ENCODE data around the gene STAT3.
"Not testable (repeated sequence)": the region's sequence is repeated elsewhere in the genome, so short reads cannot be mapped to it uniquely, and the experiment has no call there.

The STAT3 gene

GRCh38 chr17:42309986-42310786 is 78.1 kb downstream of the STAT3 start:
- DNase-seq (ENCODE audit: low read depth in 2 of 2): no peak
- no peak overlapping the region for H3K4me3 ChIP-seq (replicated peaks in 1 of 2; ENCODE audit: low read depth in 2 of 2, low read length in 2 of 2)
- TF ChIP-seq, protein P1, sequence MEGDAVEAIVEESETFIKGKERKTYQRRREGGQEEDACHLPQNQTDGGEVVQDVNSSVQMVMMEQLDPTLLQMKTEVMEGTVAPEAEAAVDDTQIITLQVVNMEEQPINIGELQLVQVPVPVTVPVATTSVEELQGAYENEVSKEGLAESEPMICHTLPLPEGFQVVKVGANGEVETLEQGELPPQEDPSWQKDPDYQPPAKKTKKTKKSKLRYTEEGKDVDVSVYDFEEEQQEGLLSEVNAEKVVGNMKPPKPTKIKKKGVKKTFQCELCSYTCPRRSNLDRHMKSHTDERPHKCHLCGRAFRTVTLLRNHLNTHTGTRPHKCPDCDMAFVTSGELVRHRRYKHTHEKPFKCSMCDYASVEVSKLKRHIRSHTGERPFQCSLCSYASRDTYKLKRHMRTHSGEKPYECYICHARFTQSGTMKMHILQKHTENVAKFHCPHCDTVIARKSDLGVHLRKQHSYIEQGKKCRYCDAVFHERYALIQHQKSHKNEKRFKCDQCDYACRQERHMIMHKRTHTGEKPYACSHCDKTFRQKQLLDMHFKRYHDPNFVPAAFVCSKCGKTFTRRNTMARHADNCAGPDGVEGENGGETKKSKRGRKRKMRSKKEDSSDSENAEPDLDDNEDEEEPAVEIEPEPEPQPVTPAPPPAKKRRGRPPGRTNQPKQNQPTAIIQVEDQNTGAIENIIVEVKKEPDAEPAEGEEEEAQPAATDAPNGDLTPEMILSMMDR (IDR thresholded peaks at IDR 0.05; ENCODE audit: low read depth, low read length): no peak

DNA sequence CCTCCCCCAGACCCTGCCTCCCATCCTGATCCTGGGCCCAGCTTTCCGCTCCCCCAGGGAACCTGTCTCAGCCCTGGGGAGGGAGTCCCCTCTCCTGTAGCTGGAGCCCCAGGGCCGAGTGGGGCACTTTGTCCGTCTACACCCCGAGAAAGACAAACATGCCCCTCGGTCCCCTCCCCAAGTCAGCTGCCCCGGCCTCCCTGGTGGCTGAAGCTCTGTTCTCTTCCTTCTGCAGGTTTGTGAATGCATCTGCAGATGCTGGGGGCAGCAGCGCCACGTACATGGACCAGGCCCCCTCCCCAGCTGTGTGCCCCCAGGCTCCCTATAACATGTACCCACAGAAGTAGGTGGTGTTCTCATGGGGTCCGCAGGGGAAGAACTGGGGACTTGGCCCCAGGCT is 79.1 kb downstream of the STAT3 start:
- no peak overlapping the region for H3K4me3 ChIP-seq (replicated peaks in 1 of 2; ENCODE audit: low read depth in 2 of 2, low read length in 2 of 2)
- DNase-seq (ENCODE audit: low read depth in 2 of 2): no peak
- TF ChIP-seq, protein P1 (IDR thresholded peaks at IDR 0.05; ENCODE audit: low read depth, low read length): no peak

DNA sequence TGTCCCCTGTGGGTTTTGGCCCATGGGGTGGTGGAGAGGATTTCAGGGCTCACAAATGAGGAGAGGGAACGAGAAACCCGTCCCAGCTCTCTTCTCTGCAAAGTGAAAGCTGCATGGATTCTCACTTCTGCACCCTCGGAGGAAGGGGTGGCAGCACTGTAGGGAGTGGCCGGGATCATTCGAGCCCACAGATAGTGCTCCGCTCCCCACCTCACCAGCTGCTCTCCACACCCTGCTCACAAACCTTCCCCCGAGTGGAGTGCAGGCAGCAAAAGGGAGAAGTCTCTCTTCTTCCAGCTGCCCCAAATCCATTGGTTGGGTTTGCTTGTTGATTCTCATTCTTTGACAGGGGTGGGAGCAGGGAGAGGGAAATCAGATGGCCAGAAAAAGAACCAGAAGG is 79.8 kb downstream of the STAT3 start:
- DNase-seq (ENCODE audit: low read depth in 2 of 2): no peak
- no peak overlapping the region for H3K4me3 ChIP-seq (replicated peaks in 1 of 2; ENCODE audit: low read depth in 2 of 2, low read length in 2 of 2)

DNA sequence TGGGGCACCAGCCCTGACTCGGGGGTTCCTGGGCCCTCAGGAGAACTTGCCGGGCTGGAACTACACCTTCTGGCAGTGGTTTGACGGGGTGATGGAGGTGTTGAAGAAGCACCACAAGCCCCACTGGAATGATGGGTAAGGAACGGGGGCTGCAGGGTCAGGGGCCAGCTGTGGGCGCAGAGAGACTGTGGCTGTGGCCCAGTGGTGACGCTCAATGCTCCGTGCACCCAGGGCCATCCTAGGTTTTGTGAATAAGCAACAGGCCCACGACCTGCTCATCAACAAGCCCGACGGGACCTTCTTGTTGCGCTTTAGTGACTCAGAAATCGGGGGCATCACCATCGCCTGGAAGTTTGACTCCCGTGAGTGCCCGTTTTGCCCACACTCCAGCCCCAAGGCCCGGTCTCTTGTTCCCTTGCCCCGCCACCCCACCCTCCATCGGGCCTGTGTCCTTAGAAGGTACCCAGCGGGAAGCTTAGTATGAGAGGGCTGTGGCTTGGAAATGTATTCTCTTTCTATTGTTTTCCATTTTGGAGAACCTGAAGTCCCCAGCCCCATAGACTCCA is 80.8 kb downstream of the STAT3 start:
- H3K4me3 ChIP-seq (replicated peaks in 1 of 2; ENCODE audit: low read depth in 2 of 2, low read length in 2 of 2): no peak overlapping the region
- TF ChIP-seq, protein P1 (IDR thresholded peaks at IDR 0.05; ENCODE audit: low read depth, low read length): no peak
- no peak for DNase-seq (ENCODE audit: low read depth in 2 of 2)

More for the DNA sequence above, 79.8 kb downstream of the STAT3 start:
- TF ChIP-seq, protein P1 (IDR thresholded peaks at IDR 0.05; ENCODE audit: low read depth, low read length): no peak

DNA sequence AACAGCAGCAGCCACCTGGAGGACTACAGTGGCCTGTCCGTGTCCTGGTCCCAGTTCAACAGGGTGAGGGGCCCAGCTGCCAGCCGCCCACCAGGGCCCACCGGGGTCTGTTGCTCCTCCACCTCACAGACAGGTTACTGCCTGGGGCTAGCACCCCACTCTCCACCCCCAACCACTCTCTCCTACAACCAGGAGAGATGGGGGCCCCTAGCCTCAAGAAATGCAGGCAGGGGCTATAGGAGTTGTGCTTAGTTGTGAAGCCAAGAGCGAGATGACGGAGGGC is 81.9 kb downstream of the STAT3 start:
- DNase-seq (ENCODE audit: low read depth in 2 of 2): no peak
- no peak overlapping the region for H3K4me3 ChIP-seq (replicated peaks in 1 of 2; ENCODE audit: low read depth in 2 of 2, low read length in 2 of 2)
- TF ChIP-seq, protein P1 (IDR thresholded peaks at IDR 0.05; ENCODE audit: low read depth, low read length): no peak

GRCh38 chr17:42305543-42306384 is 82.5 kb downstream of the STAT3 start:
- no peak overlapping the region for H3K4me3 ChIP-seq (replicated peaks in 1 of 2; ENCODE audit: low read depth in 2 of 2, low read length in 2 of 2)
- no peak for DNase-seq (ENCODE audit: low read depth in 2 of 2)
- TF ChIP-seq, protein P1 (IDR thresholded peaks at IDR 0.05; ENCODE audit: low read depth, low read length): no peak

- H3K4me3 ChIP-seq (replicated peaks in 1 of 2; ENCODE audit: low read depth in 2 of 2, low read length in 2 of 2); DNase-seq (ENCODE audit: low read depth in 2 of 2): not testable (repeated sequence)
These were observed 83.3 kb downstream of the STAT3 start for GRCh38 chr17:42305031-42305330.

Data from cardiac fibroblast (primary cell).